HG03558 (cell line): Measurements from ENCODE around the gene MSH3.
"Not testable (repeated sequence)": the region's sequence is repeated elsewhere in the genome, so short reads cannot be mapped to it uniquely, and the experiment has no call there.

Source experiments
- ATAC-seq: cut with Tn5 transposase; IDR thresholded peaks from one replicate; pipeline ENCODE4 v1.9.1; 2021; ENCODE audit warnings: moderate number of reproducible peaks; ENCODE audit not compliant: unreplicated experiment; ENCODE audit errors: extremely low read depth

MSH3 gene

DNA sequence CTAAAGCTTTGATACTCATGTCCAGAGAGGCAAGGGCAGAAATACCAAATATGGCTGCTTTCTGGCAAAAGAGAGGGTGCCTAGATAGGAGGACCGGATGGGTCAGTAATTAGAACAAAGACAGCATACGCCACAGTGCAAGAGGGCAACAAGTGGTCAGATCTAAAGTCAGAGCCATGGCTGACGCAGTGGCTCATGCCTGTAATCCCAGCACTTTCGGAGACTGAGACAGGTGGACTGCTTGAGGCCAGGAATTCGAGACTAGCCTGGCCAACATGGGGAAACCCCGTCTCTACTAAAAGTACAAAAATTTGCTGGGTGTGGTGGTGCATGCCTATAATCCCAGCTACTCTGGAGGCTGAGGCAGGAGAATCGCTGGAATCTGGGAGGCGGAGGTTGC, 129.3 kb downstream of the MSH3 start:
- ATAC-seq = not testable (repeated sequence)

DNA sequence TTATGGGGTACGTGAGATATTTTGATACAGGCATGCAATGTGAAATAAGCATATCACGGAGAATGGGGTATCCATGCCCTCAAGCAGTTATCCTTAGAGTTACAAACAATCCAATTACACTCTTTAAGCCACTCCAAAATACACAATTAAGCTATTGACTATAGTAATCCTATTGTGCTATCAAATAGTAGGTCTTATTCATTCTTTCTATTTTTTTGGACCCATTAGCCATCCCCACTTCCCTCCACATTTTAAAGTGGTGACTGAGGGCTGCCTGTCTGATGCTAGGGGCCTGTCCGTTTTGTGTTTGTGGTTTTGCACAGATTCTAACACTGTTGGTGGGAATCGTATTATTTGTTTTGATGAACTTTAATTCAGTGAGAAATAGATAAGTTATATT, 130.0 kb downstream of the MSH3 start:
- no peak for ATAC-seq

DNA sequence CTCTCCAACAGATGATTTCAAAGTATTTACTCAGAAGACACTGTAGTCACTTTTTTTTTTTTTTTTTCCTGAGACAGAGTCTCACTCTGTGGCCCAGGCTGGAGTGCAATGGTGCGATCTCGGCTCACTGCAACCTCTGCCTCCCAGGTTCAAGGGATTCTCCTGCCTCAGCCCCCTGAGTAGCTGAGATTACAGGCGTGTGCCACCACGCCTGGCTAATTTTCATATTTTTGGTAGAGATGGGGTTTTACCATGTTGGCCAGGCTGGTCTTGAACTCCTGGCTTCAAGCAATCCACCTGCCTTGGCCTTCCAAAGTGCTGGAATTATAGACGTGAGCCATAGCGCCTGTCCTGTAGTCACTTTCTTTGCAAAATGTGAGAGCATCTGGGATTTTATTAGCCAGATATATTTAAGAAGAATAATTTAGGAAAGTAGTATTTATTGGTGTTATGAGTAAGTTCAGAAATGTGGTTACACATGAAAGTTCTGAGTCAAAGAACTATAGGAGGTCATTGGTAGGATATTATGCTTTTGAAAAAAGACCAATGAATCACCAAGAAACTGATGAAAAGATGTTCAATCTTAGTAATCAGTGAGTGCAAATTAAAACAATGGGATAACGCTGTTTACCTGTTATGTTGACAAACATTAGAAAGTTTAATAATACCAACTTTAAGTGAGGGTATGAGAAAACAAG, 135.0 kb downstream of the MSH3 start:
- ATAC-seq = not testable (repeated sequence)

DNA sequence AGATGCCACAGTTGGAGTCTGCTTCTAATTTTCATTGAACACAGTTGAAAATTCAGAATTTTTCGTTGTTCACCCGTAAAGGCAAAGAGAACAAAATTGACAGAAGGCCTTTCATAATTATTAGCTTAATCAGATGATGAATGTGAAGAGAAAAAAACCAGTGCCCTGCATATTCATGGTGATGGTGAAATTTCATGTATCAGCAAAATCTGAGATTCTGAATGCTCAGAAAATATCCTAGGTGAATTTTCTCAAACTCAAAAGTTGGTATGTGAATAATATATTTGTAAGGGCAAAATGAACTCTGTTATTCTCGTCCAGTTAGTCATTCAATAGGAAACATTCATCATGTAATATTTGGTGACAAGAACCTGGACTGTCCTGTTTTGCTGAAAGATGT, 136.2 kb downstream of the MSH3 start:
- ATAC-seq = no peak

DNA sequence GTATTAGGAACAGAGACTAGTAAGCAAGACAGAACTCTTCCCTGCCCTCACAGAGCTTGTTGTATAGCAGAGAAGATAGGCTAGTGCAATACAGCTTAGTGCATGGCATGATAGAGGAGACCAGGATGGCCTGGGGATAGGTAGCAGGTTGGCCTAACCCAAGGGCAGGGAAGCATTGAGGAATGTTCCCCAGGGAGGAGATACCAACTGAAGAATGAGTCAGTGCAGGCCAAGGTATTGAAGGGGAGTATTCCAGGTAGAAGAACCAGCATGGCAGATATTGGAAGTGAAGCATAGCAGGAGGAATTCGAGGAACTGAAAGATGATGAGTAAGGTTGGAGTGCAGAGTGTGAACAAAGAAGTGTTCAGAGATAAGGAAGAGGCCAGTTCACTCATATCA, 138.9 kb downstream of the MSH3 start:
- no peak for ATAC-seq

DNA sequence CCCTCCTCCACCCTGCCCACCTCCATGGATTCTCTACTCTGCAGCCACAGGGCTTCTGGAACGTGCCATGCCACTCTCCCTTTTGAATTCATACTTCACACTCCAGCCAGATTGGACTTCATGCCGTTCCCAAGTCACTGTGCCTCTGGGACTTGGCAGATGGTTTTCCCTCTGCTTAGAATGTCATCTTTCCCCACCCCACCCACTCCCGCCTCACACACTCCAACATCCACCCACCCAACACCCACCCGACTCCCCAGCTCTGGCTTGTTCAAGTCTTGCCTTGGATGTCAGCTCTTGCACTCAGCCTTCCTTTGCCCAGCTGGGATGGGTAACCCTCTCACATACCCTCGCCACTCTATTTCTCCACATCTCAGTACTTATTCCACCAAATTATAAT, 142.4 kb downstream of the MSH3 start:
- no peak for ATAC-seq

DNA sequence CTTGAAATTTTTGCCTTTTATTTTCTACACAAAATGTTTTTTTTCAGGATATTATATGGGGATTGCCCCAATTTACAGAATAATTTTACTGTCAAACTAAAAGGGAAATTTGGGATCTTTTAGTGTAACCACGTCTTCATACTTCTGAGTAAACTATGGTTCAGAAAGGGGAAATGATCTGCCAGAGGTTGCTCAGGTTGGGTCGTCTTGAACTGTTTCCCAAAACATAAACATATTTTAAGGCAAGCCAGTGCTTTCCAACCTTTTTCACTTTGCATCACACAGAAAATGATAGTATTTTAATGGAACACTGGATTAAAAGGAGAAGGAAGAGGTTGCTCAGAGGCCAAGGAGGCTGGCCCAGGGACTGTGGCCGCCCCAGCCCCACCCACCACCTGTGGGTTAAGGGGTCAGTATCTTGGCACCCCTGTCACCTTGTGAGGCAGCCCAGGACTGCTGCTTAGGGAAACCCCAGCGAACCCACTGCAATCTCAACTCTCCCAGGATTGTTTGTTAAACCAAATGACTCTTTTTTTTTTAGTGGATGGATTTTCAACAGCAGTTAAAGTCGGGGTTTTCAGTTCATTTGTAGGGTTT, 143.1 kb downstream of the MSH3 start:
- ATAC-seq = no peak

DNA sequence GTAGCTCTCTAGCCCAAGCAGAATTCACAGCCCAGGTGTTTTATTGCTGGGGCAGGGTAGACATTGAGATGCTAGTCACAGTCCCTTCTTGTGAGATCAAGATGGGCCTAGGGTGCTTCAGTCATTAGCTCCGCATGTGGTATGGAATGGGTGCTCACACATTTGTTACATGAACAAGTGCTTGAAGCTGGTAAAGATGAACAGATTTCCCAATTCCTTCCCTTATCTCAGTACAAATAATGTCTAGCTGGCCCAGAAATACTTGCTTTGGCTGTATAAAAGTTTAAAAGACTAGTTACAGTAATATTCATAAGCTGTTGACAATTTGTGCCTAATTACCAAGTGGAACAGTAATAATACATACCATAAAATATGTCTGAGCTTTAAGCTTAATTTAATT, 143.7 kb downstream of the MSH3 start:
- no peak for ATAC-seq

DNA sequence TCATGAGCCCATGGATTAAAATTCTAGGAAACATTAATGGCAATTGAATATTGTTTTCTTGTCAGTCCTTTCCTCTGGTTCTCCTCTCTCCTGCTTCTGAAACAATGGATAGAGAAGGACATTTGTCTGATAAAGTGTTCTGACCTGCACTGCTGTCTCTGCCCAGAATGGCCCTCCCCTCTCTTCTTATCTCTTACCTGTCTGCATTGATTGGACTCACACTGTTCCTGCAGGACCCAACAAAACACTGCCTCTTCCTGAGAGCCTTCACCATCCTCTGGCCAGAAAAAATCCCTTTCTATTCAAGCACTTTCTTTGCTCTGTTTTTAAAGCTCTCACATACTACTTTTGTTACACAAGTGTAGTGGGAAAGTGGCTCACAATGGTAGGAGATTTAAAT, 144.2 kb downstream of the MSH3 start:
- ATAC-seq = no peak

DNA sequence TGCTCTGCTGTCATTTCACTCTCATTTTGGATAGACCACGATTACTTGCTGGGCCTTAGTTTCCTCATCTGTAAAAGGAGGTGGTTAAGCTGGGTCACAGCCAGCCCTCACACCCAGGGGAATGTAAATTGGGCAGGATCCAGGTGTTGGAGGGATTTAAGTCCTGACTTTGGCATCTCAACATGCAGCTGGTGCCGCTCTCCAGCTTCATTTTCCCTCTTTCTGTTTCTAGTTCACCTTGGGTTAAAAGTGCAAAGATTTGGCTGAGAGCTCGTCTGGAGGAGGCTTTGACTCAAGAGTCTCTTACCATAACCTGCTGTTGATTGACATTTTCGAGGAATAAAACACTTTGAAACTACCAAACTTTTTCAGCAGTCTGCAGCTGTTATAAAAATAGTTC, 144.6 kb downstream of the MSH3 start:
- no peak for ATAC-seq

DNA sequence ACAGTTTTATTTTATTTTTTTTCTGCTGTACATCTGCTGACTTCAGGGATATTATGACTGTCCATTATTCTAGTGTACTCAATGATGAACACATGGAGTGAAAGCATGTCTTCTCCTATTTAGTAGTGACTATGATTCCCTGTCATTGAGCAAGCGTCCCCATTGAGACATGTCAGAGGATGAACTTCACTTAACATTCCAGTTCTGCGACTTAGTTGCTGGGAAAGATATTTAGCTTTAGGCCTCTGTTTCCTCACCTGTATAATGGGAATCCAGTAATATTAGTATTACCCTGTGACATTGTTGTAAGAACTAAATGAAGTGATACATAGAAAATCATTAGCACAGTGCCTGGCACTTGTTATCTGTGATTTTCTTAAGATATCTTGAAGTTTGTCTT, 145.1 kb downstream of the MSH3 start:
- ATAC-seq = no peak

DNA sequence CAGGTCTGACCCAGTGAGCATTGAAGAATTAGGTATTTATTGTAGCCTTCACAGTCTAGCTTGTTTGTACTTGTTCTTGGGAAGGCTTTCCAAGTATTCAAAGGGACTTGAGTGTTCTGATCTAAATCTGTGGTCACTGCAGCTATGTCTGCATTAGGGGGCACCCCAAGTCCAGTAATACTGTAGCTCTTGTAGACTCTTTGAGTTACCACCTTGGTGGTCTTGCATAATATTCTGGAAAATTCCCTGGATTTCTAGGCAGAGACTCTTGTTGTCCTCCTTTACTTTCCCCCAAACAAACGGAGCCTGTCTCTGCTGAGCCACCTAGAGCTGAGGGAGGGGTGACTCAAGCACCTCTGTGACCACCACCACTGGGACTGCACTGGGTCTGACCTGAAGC, 149.9 kb downstream of the MSH3 start:
- ATAC-seq = no peak

DNA sequence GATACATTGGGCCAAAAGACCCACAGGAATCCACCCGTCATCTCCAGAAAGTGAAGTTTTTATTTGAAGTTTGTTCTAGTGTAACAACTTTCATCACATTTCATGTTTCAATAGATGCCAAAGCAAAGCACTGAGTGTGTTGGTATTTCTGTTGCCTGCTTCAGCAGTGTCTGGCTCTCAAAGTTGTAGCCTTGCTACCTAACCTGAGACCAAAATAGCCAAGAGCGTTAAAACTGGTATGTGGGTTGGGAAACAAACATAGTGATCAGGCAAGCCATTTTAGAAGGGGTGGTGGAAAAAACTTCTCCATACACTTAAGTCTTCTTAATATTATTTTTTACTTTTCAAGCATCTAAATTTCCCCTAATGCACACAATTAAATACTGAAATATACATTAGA, 150.6 kb downstream of the MSH3 start:
- ATAC-seq = no peak

DNA sequence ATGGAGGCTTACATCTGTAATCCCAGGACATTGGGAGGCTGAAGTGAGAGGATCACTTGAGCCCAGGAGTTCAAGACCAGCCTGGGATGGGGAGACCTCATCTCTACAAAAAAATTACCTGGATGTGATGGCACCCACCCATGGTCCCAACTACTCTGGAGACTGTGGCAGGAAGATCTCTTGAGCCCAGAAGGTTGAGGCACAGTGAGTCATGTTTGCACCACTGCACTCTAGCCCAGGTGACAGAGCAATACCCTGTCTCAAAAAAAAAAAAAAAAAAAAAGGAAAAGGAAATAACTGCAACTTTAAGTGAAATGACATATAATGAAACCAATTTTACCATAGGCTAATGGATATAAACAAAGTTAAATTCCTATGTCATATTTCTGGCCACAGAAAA, 152.5 kb downstream of the MSH3 start:
- no peak for ATAC-seq

DNA sequence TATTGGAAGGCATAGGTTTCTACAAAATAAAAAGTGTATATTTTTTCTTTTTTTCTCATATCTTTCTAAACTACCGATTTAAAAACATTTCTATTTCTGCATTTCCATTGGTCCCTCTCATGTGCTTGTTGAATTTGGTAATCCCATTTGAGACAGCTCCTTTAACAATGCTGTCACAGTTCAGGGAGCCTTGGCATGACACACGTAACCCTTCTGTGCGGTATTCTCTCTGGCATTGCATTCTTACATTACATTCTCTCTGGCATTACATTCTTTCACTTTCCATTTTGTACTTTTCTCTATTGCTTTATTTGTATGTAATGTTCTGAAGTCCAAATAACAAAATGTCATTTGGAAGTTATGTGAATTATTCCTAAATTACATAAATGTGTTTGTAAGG, 155.0 kb downstream of the MSH3 start:
- ATAC-seq = no peak

DNA sequence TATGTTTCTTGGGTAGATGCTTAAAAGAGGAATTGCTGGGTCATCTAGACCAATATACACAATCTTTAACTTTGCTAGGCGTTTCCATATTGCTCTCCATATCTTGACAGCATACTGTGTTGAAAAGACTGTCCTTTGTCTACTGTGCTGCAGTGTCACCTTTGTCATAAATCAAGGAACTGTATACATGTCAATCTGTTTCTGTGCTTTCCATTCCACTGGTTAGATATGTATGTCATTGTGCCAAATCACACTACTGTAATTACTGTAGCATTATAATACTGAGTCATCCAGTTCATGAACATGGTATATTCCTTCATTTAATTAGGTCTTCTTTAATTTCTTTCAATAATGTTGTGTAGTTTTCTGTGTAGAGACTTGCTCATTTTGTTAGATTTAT, 156.0 kb downstream of the MSH3 start:
- no peak for ATAC-seq

DNA sequence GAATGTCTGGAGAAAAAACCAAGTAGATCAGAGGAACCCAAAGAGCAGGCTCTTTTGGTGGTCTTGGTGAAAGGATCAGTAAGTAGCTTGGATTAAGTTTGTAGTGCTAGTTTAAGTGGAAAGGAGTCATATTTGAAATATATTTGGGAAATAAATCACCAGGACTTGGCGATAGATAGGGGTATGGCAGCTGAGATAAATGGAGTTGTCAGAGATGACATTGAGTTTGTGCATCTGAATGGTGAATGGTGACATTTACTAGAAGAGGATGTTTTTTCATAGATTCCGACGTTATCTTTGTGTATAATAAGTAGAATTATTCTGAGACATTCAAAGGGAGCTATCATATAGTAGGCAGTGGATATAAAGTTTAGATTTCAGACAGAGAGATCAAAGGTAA, 162.1 kb downstream of the MSH3 start:
- no peak for ATAC-seq

DNA sequence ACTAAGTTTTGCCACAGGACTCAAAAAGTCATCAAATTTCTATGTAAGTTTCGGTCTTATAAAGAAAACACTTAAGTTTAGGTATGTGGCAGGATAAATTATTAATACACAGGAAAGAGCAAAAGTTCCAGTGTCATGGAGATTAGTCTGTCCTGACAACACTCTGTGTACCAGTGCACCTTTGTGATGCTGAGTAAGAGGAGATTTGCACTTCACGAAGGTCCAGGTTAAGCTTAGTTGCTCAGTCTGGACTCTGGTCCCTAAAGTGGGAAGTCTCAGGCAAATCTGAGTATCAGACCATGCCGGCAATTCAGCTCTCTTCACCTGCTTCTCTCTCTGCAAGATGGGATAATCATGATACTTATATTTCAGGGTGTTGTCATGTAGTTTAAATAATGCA, 166.2 kb downstream of the MSH3 start:
- no peak for ATAC-seq

DNA sequence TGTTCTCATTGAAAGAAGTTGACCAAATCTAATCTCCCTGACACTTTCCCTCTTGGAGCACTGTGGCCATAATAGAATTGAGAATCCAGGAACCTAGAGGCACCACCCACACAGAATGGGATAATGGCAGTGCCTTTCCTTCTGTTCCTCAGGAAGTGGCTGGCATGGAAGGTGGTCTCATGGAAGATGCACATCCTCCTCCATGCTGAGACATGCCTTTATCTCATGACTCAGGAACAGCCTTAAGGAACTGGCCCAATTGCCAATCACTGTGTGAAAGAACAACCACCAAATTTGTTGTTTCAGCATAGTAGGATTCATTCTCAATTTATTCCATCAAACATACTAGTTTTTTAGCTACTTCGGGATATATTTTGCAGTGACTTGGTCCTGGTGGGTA, 168.2 kb downstream of the MSH3 start:
- no peak for ATAC-seq

DNA sequence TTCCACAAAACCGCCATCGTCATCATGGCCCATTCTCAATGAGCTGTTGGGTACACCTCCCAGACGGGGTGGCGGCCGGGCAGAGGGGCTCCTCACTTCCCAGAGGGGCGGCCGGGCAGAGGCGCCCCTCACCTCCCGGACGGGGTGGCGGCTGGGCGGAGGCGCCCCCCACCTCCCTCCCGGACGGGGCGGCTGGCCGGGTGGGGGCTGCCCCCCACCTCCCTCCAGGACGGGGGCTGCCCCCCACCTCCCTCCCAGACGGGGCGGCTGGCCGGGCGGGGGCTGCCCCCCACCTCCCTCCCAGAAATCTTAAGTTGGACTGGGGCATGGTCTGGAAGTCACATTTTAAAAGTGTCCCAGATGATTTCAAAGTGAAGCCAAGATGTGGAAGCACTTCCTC, 169.7 kb downstream of the MSH3 start:
- not testable (repeated sequence) for ATAC-seq

DNA sequence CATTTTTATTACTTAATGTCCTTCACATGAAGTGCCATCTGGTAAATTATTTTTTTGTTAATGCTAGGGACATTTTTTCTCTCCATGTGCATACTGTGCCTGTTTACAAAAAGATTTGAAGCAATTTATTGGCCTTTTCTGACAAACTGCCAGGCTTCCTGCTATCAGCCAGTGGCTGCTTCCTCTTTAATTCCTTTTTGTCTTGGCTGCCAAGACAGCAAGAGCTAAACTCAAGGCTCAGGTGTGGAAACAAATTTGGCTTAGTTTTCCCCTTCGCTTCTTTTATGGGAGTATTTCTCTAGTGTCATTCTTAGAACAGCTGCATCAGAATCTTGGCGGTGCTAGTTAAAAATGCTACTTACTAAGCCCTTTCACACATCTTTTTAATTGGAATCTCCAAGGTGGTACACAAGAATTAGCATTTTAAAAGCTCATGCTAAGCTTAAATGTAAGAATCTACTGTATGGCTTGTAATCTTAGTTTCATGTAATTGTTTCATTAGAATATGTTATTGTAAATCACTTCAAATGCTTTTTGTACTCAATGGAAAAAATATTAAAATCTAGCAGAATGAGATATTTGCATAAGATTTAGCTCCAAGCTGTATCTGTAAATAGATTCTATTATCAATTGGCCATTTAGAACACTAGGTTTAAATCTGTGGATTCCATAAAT, 171.5 kb downstream of the MSH3 start:
- no peak for ATAC-seq

DNA sequence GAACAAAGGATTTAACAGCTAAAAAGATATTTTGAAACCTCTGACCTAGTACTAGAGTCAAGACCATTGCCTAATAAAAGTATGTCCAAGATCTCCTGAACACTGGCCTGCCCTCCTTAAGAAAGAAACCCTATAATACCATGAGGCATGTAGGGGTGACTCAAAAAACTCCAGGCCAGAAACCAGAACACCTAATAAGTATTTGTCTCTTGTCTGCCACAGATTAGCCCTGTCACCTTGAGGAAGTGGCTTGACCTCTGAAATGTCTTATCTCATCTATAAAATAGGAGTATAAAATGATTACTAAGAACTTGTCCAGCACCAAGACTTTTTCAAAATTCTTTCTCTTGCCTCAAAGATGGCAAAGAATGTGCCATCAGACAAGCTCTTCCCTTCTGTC, 180.3 kb downstream of the MSH3 start:
- no peak for ATAC-seq
